GM23248 (cell line): ENCODE measurements around the gene CYP2C9. TPM values are rescaled to one million over a fixed set of nuclear protein-coding genes. Genes with fewer than 3 reads are reported as not detected.

Experiments used
- DNase-seq: peaks from one replicate; pipeline ENCODE4 v3.0.0-alpha.2; 2015
- H2AFZ ChIP-seq: fragments of 200-600 bp; sonication (generic); 2 replicates; pipeline ENCODE4 v1.6.1; 2016; ENCODE audit warnings: antibody characterized with exemption
- H3F3A ChIP-seq: fragments of 200-600 bp; sonication (generic); 2 replicates; pipeline ENCODE4 v1.6.1; 2016; ENCODE audit warnings: mild to moderate bottlenecking, antibody characterized with exemption, mixed run types; ENCODE audit not compliant: insufficient read depth
- H3K27ac ChIP-seq: fragments of 200-600 bp; sonication (generic); 2 replicates; pipeline ENCODE4 v1.5.1; 2016; ENCODE audit warnings: mild to moderate bottlenecking
- H3K27me3 ChIP-seq: fragments of 200-600 bp; sonication (generic); replicated peaks from 2 replicates; pipeline ENCODE4 v1.6.1; 2016; ENCODE audit warnings: mild to moderate bottlenecking; ENCODE audit not compliant: insufficient read depth
- H3K36me3 ChIP-seq: fragments of 200-600 bp; sonication (generic); 2 replicates; pipeline ENCODE4 v1.6.1; 2016; ENCODE audit warnings: low read depth, mild to moderate bottlenecking
- H3K4me1 ChIP-seq: fragments of 200-600 bp; sonication (generic); 2 replicates; pipeline ENCODE4 v1.6.1; 2016; ENCODE audit warnings: mild to moderate bottlenecking; ENCODE audit not compliant: insufficient read depth
- H3K4me2 ChIP-seq: fragments of 200-600 bp; sonication (generic); one replicate; pipeline ENCODE4 v1.6.1; 2016; ENCODE audit warnings: mild to moderate bottlenecking; ENCODE audit not compliant: unreplicated experiment
- H3K4me3 ChIP-seq: fragments of 200-600 bp; sonication (generic); 2 replicates; pipeline ENCODE4 v1.5.1; 2016; ENCODE audit warnings: mild to moderate bottlenecking
- H3K79me2 ChIP-seq: fragments of 200-600 bp; sonication (generic); 2 replicates; pipeline ENCODE4 v1.6.1; 2016; ENCODE audit warnings: mild to moderate bottlenecking; ENCODE audit not compliant: insufficient read depth
- H3K9ac ChIP-seq: fragments of 200-600 bp; sonication (generic); 2 replicates; pipeline ENCODE4 v1.6.1; 2016; ENCODE audit warnings: mild to moderate bottlenecking
- H3K9me2 ChIP-seq: fragments of 200-600 bp; sonication (generic); 2 replicates; pipeline ENCODE4 v1.6.1; 2016; ENCODE audit warnings: mixed run types, mild to moderate bottlenecking, moderate library complexity; ENCODE audit not compliant: insufficient read depth
- H3K9me3 ChIP-seq: fragments of 200-600 bp; sonication (generic); one replicate; pipeline ENCODE4 v1.6.1; 2017; ENCODE audit warnings: low read depth
- H4K20me1 ChIP-seq: fragments of 200-600 bp; sonication (generic); 2 replicates; pipeline ENCODE4 v1.6.0; 2016; ENCODE audit not compliant: insufficient read depth
- EZH2 ChIP-seq: fragments of 200-600 bp; sonication (generic); IDR thresholded peaks from 2 replicates; pipeline ENCODE4 v1.6.1; 2018; ENCODE audit warnings: antibody characterized with exemption, mild to moderate bottlenecking; ENCODE audit not compliant: insufficient read depth, poor library complexity, severe bottlenecking
- EZH2phosphoT487 ChIP-seq: fragments of 200-600 bp; sonication (generic); IDR thresholded peaks from 2 replicates; pipeline ENCODE4 v1.6.1; 2018; ENCODE audit warnings: antibody characterized with exemption, moderate library complexity, mild to moderate bottlenecking, low read depth; ENCODE audit not compliant: insufficient read depth
- WGBS, 2 experiments: methylation state at CpG; one replicate each; pipeline ENCODE4 v1.1.6; 2015 to 2017; ENCODE audit warnings: low lambda C conversion rate in 2 of 2, low coverage in 1 of 2; ENCODE audit errors: missing lambda C conversion rate in 2 of 2; 5-methylcytosine and 5-hydroxymethylcytosine counted together
- in situ Hi-C: fragments of 300-500 bp; cut with MboI; formaldehyde crosslinking; loops from 2 replicates; pipeline ENCODE4 v1.15.0; 2020
- polyA plus RNA-seq: library from polyadenylated mRNA; unstranded; fragments of >200 nt; fragmentation: Nextera tagmentation; extraction: Ambion mirVana; gene quantifications from 2 replicates; pipeline ENCODE4 v1.2.1, GENCODE V29; 2016
- total RNA-seq: library from RNA; depleted of rRNA; stranded (reverse); fragments of >200 nt; shearing (Covaris generic); gene quantifications from 2 replicates; pipeline ENCODE4 v1.2.3, GENCODE V29; 2014

Gene CYP2C9
- total and polyA plus RNA-seq, 2 experiments from 2014 or later, result not detected

- in situ Hi-C loops, result no loop called here
- H3K9ac ChIP-seq, result no peak overlapping the region
- no peak overlapping the region for H2AFZ ChIP-seq
- H3K9me2 ChIP-seq, result no peaks in the 10 kb centered on the region
- 22 to 23% methylated on average over 6 of the region's 6 CpGs for WGBS, 2 experiments
- no peak overlapping the region for H3K4me3 ChIP-seq
- no peak for DNase-seq
- H3K4me1 ChIP-seq, result no peaks in the 10 kb centered on the region
- TF ChIP-seq EZH2phosphoT487 (no peak), EZH2 (no peak)
- H3F3A ChIP-seq, result no peaks in the 10 kb centered on the region
- H3K4me2 ChIP-seq, result no peak overlapping the region
- H3K27me3 ChIP-seq, result no peaks in the 10 kb centered on the region
- H3K27ac ChIP-seq, result no peak overlapping the region
- no peaks in the 10 kb centered on the region for H3K36me3 ChIP-seq
- H3K9me3 ChIP-seq, result no peaks in the 10 kb centered on the region
- H4K20me1 ChIP-seq, result no peaks in the 10 kb centered on the region
- H3K79me2 ChIP-seq, result no peaks in the 10 kb centered on the region
These were observed 59.3 kb downstream of the CYP2C9 start for GRCh38 chr10:94997741-94998174.

- H3K9ac ChIP-seq, result no peak overlapping the region
- H3K79me2 ChIP-seq, result no peaks in the 10 kb centered on the region
- H4K20me1 ChIP-seq, result no peaks in the 10 kb centered on the region
- no peaks in the 10 kb centered on the region for H3K9me2 ChIP-seq
- H2AFZ ChIP-seq, result no peak overlapping the region
- H3K9me3 ChIP-seq, result no peaks in the 10 kb centered on the region
- H3K4me1 ChIP-seq, result no peaks in the 10 kb centered on the region
- no peak overlapping the region for H3K27ac ChIP-seq
- H3K36me3 ChIP-seq, result no peaks in the 10 kb centered on the region
- no peak overlapping the region for H3K4me2 ChIP-seq
- no peak for DNase-seq
- in situ Hi-C loops, result no loop called here
- 22 to 35% methylated on average over 2 of the region's 2 CpGs for WGBS, 2 experiments
- no peaks in the 10 kb centered on the region for H3K27me3 ChIP-seq
- H3F3A ChIP-seq, result no peaks in the 10 kb centered on the region
- H3K4me3 ChIP-seq, result no peak overlapping the region
- TF ChIP-seq EZH2 (no peak), EZH2phosphoT487 (no peak)
These were observed 88.0 kb downstream of the CYP2C9 start for GRCh38 chr10:95026461-95026860.

GRCh38 chr10:95031656-95032055 is 93.2 kb downstream of the CYP2C9 start:
- DNase-seq, result no peak
- no peaks in the 10 kb centered on the region for H3F3A ChIP-seq
- H3K9ac ChIP-seq, result no peak overlapping the region
- no peaks in the 10 kb centered on the region for H3K79me2 ChIP-seq
- TF ChIP-seq EZH2 (no peak), EZH2phosphoT487 (no peak)
- H3K4me2 ChIP-seq, result no peak overlapping the region
- no peak overlapping the region for H3K27ac ChIP-seq
- no peaks in the 10 kb centered on the region for H4K20me1 ChIP-seq
- in situ Hi-C loops, result no loop called here
- H2AFZ ChIP-seq, result no peak overlapping the region
- no peaks in the 10 kb centered on the region for H3K4me1 ChIP-seq
- no peaks in the 10 kb centered on the region for H3K9me3 ChIP-seq
- H3K36me3 ChIP-seq, result no peaks in the 10 kb centered on the region
- H3K27me3 ChIP-seq, result no peaks in the 10 kb centered on the region
- no peaks in the 10 kb centered on the region for H3K9me2 ChIP-seq
- no peak overlapping the region for H3K4me3 ChIP-seq

GRCh38 chr10:95034401-95034800 is 95.9 kb downstream of the CYP2C9 start:
- Histone ChIP-seq H3K9me3 (no peaks in the 10 kb centered on the region), H4K20me1 (no peaks in the 10 kb centered on the region), H3K4me1 (no peaks in the 10 kb centered on the region), H3K4me2 (no peak overlapping the region), H3F3A (no peaks in the 10 kb centered on the region), H3K36me3 (no peaks in the 10 kb centered on the region), H2AFZ (no peak overlapping the region), H3K9ac (no peak overlapping the region), H3K9me2 (no peaks in the 10 kb centered on the region), H3K79me2 (no peaks in the 10 kb centered on the region), H3K27ac (no peak overlapping the region), H3K27me3 (no peaks in the 10 kb centered on the region), H3K4me3 (no peak overlapping the region)
- WGBS, 2 experiments, result 44 to 48% methylated on average over 4 of the region's 4 CpGs
- in situ Hi-C loops, result no loop called here
- no peak for TF ChIP-seq EZH2
- TF ChIP-seq EZH2phosphoT487, result no peak
- no peak for DNase-seq
